Endothelial cell of umbilical vein (primary cell): ENCODE results near the gene MAK. TPM values are rescaled to one million over a fixed set of nuclear protein-coding genes. Genes with fewer than 3 reads are reported as not detected.

Source experiments
- BruUV-seq: library from RNA; stranded (reverse); fragments of 400-500 nt; replicated peaks from 2 replicates; lab custom pipeline; 2021; lab: Mats Ljungman, UMichigan
- CTCF ChIA-PET: fragments of 300-600, 350-600 bp; sonication (Branson Sonifier 250); formaldehyde crosslinking; loops from one replicate; lab custom pipeline; 2021; ENCODE audit warnings: antibody characterized with exemption, inconsistent platforms; lab: Charles Lee
- POLR2A ChIA-PET: fragments of 300-600, 350-600 bp; sonication (Branson Sonifier 250); formaldehyde crosslinking; loops from one replicate; lab custom pipeline; 2021; ENCODE audit warnings: antibody characterized with exemption, inconsistent platforms; lab: Charles Lee
- DNase-seq: peaks from one replicate; pipeline ENCODE4 v3.0.0-alpha.2; 2011; ENCODE audit warnings: low read depth, low spot score
- FAIRE-seq: peaks from 2 replicates; lab custom pipeline; 2011; peaks lifted over from hg19 to GRCh38; lab: Jason Lieb, UNC
- H2AFZ ChIP-seq: 2 replicates; pipeline ENCODE4 v1.6.0; 2012; ENCODE audit warnings: low read depth, low read length, control low read depth, inconsistent platforms
- H3K27ac ChIP-seq: 2 replicates; pipeline ENCODE4 v1.5.1; 2011; ENCODE audit warnings: low read depth, mild to moderate bottlenecking, control low read depth, low read length, moderate library complexity; ENCODE audit not compliant: insufficient read depth
- H3K27me3 ChIP-seq, 2 experiments: 2 replicates each; pipeline versions ENCODE4 v1.6.0 to v1.6.1; 2011; ENCODE audit warnings: low read length in 2 of 2, mixed read lengths in 1 of 2; ENCODE audit not compliant: control insufficient read depth in 2 of 2, insufficient read depth in 2 of 2
- H3K36me3 ChIP-seq, 2 experiments: 2 replicates in 1 of 2; 3 replicates in 1 of 2; pipeline ENCODE4 v1.5.1; 2011; ENCODE audit warnings: low read length in 2 of 2, mild to moderate bottlenecking in 1 of 2, moderate library complexity in 1 of 2; ENCODE audit not compliant: control insufficient read depth in 2 of 2, insufficient read depth in 2 of 2; ENCODE audit errors: extremely low read depth in 1 of 2
- H3K4me1 ChIP-seq: 3 replicates; pipeline ENCODE4 v1.5.1; 2011; ENCODE audit warnings: mild to moderate bottlenecking, low read length; ENCODE audit not compliant: control insufficient read depth, insufficient read depth; ENCODE audit errors: extremely low read depth
- H3K4me2 ChIP-seq: 2 replicates; pipeline ENCODE4 v1.6.1; 2011; ENCODE audit warnings: low read length, control low read depth, mixed read lengths; ENCODE audit not compliant: insufficient read depth
- H3K4me3 ChIP-seq, 3 experiments: fragments of 200-600 bp in 1 of 3; sonication (generic), shearing (Covaris generic) in 1 of 3; replicated peaks in 1 of 3; 2 replicates each; pipeline ENCODE4 v1.5.1; 2011 to 2016; ENCODE audit warnings: control low read depth in 3 of 3, low read length in 3 of 3, mild to moderate bottlenecking in 2 of 3, inconsistent platforms in 1 of 3, low read depth in 1 of 3, moderate library complexity in 1 of 3; ENCODE audit not compliant: insufficient read depth in 1 of 3
- H3K79me2 ChIP-seq: 2 replicates; pipeline ENCODE4 v1.6.0; 2012; ENCODE audit warnings: low read length, inconsistent platforms; ENCODE audit not compliant: control insufficient read depth, insufficient read depth
- H3K9ac ChIP-seq: replicated peaks from 2 replicates; pipeline ENCODE3; 2011; ENCODE audit warnings: low read length, control low read depth; ENCODE audit not compliant: insufficient read depth; ENCODE audit errors: extremely low read depth
- H3K9me1 ChIP-seq: replicated peaks from 3 replicates; pipeline ENCODE4 v1.6.0; 2011; ENCODE audit warnings: mild to moderate bottlenecking, low read length; ENCODE audit not compliant: control insufficient read depth, insufficient read depth; ENCODE audit errors: extremely low read depth
- H3K9me3 ChIP-seq: replicated peaks from 2 replicates; pipeline ENCODE4 v1.5.1; 2012; ENCODE audit warnings: low read length, inconsistent platforms; ENCODE audit not compliant: control insufficient read depth, insufficient read depth
- H4K20me1 ChIP-seq: replicated peaks from 2 replicates; pipeline ENCODE3; 2011; ENCODE audit warnings: mild to moderate bottlenecking, low read length; ENCODE audit not compliant: control insufficient read depth, insufficient read depth; ENCODE audit errors: extremely low read depth
- EZH2 ChIP-seq: IDR thresholded peaks from 2 replicates; pipeline ENCODE4 v1.6.1; 2012; ENCODE audit warnings: borderline replicate concordance, low read depth, mild to moderate bottlenecking, moderate library complexity, low read length, inconsistent platforms; ENCODE audit not compliant: severe bottlenecking
- JUN ChIP-seq: IDR thresholded peaks from 2 replicates; pipeline ENCODE4 v1.6.1; 2011; ENCODE audit warnings: borderline replicate concordance, low read depth; ENCODE audit not compliant: insufficient read length, insufficient read depth
- MYC ChIP-seq: IDR thresholded peaks from one replicate; pipeline ENCODE4 v1.6.1; 2011; ENCODE audit warnings: mild to moderate bottlenecking, low read depth, low read length
- dilution Hi-C: fragments of 300-500 bp; cut with MboI; formaldehyde crosslinking; loops from one replicate; pipeline ENCODE4 v1.15.0; 2019; ENCODE audit warnings: low sequenced_read_pairs; ENCODE audit not compliant: extremely low pct_ligation_motif_present
- intact Hi-C: fragments of 100-400 bp; cut with micrococcal nuclease; formaldehyde crosslinking; loops from one replicate; pipeline ENCODE4 v1.10.0; 2022
- polyA plus RNA-seq, 4 experiments: library from polyadenylated mRNA; depleted of rRNA in 3 of 4; stranded (reverse) in 3 of 4; unstranded in 1 of 4; fragments of >200 nt; gene quantifications; 2 replicates each; pipeline versions ENCODE4 v1.2.1 to v1.2.3, GENCODE V29; 2011 to 2012; ENCODE audit warnings: missing spikeins in 1 of 4
- total RNA-seq: library from RNA; stranded (reverse); gene quantifications from 2 replicates; pipeline ENCODE4 v1.2.3, GENCODE V29; 2021

The MAK gene
- total and polyA plus RNA-seq, 2 donors (not counting 3 experiments of a cell fraction or from before 2014, with no cell fraction given) = not detected

DNA sequence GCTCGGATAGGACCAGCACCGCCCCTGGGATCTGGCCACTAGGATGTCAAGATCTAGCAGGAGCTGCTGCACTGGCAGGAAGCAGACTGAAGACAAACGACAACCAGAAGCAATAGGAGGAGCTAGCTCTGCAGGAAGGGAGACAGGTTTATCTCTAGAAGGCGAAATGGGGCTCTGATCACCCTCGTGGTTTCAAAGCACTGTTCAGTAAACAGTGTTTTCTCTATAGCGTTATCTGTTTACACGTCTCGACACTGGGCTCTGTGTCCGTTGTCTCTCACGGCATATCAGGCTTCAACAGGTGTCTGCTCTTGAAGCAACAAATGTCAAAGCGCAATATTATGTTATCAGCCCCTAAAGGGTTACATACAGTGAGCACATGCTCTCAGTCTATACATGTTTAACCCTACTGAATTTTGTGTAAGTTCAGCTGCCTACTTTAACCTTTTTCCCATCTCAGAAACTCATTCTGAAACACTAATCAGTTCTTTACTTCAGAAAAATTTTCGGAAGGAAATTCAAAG lies 66.9 kb downstream of the MAK start:
- Histone ChIP-seq H3K4me1 (no peaks in the 10 kb centered on the region), H2AFZ (no peak overlapping the region), H3K27me3 (no peaks in the 10 kb centered on the region), H3K36me3 (peaks cover 0 to 2% of the 10 kb centered on the region in 2 experiments), H3K9ac (no peak overlapping the region), H3K79me2 (no peaks in the 10 kb centered on the region), H3K27ac (no peak overlapping the region), H3K9me1 (no peaks in the 10 kb centered on the region), H4K20me1 (no peaks in the 10 kb centered on the region), H3K4me2 (no peak overlapping the region), H3K4me3 (no peak overlapping the region), H3K9me3 (no peaks in the 10 kb centered on the region)
- CTCF ChIA-PET = no interaction called here
- DNase-seq (no peak), FAIRE-seq (no peak)
- BruUV-seq = no TSS peak
- dilution Hi-C loops (no loop called here), intact Hi-C loops (no loop called here)
- POLR2A ChIA-PET = no interaction called here
- TF ChIP-seq MYC (no peak), JUN (no peak)

DNA sequence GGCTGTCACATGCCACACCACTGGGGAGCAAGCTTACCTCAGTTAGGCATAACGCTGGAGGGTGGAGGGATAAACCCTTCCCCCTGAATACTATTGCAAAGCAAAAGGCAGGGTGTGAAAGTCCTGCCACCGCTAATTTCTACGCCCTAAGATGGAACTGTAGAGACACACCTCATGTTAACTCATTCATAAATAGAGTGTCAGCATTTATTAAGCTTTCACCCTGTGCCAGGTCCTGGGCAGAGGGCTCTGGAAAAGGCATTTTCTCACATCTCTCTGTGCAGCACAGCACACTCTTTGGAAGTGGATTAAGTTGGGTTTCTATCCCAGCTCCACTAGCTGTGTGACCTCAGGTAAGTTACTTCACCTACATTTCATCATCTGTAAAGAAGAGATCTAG lies 68.9 kb downstream of the MAK start:
- H4K20me1 ChIP-seq = no peaks in the 10 kb centered on the region
- no peak overlapping the region for H3K9ac ChIP-seq
- H3K9me3 ChIP-seq = no peaks in the 10 kb centered on the region
- no peaks in the 10 kb centered on the region for H3K4me1 ChIP-seq
- no peak overlapping the region for H3K27ac ChIP-seq
- no peak for TF ChIP-seq MYC
- no peak for TF ChIP-seq EZH2
- BruUV-seq = no TSS peak
- H3K79me2 ChIP-seq = no peaks in the 10 kb centered on the region
- H3K27me3 ChIP-seq = no peaks in the 10 kb centered on the region
- no peaks in the 10 kb centered on the region for H3K9me1 ChIP-seq
- intact Hi-C loops (no loop called here), dilution Hi-C loops (no loop called here)
- POLR2A ChIA-PET = no interaction called here
- H3K4me3 ChIP-seq = no peak overlapping the region
- H3K4me2 ChIP-seq = no peak overlapping the region
- H3K36me3 ChIP-seq = peaks cover 0 to 2% of the 10 kb centered on the region in 2 experiments
- no peak overlapping the region for H2AFZ ChIP-seq
- CTCF ChIA-PET = interaction anchor here (1.0 to 2.1 kb wide), 3 partner anchors 10 to 185 kb away, joined by 3 to 13 read pairs (median 4); no protein-coding TSS in a partner anchor
- FAIRE-seq = no peak
- no peak for DNase-seq
